HG02678 (cell line): Measurements from ENCODE around the gene TESMIN.

ENCODE experiments used
- ATAC-seq: cut with Tn5 transposase; IDR thresholded peaks from one replicate; pipeline ENCODE4 v1.9.1; 2021; ENCODE audit warnings: mild to moderate bottlenecking, moderate library complexity; ENCODE audit not compliant: unreplicated experiment

The TESMIN gene

GRCh38 chr11:68762481-68762880, 11.2 kb upstream of the TESMIN start:
- ATAC-seq = no peak

GRCh38 chr11:68761801-68762200, 10.5 kb upstream of the TESMIN start:
- ATAC-seq = no peak

DNA sequence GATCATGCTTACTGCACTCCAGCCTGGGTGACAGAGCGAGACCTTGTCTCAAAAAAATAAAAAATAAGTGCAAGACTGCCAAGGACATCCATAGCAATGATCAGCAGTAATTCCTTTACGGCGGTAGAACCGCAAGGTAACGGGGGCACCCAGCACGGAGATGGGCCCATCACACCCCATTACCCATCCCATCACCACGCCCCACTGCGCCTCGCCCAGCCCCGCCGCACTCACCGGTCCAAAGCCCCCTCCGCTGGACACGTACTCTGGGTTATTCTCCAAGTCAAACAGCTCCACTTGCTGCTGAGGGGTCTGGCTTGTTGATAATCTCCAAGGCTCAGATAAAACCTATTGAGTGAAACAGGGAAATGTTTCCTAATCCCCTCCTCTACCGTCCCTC, 8.7 kb upstream of the TESMIN start:
- no peak for ATAC-seq

DNA sequence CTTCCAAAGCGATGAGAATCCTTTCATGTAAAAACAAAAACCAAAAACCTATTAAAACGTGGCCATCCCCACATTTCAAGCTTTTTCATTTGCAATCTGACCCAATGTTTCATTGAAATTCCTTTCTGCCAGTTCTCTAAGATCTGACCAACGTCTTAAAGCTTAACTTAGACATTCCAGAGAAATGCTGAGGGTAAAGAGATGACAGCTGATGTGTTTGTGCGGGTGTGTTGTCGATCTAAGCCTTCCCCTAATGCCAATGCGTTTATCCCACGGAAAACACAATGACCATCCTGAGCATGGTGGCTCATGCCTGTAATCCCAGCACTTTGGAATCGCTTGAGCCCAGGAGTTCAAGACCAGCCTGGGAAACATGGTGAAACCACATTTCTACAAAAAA, 6.4 kb upstream of the TESMIN start:
- no peak for ATAC-seq

- no peak for ATAC-seq
Observed at GRCh38 chr11:68756171-68756766, 4.9 kb upstream of the TESMIN start.

DNA sequence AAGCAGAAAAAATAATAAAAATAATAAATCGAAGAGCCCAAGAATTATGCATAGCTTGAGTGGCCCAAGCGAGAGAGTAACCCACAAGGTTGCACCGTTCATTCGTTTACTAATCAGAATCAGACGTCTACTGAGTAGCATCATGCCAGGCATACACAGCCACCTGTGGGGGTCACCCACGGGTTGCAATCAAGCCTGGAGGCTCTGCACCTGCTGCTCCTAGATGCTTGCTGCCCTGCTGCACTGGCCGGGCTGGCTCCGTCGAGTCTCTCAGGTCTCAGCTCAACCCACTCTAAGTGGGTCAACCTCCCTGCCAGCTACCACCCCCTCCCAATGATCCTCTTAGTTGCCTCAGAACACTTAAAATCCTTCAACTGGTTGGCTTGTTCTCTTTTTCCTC, 2.0 kb upstream of the TESMIN start:
- no peak for ATAC-seq

DNA sequence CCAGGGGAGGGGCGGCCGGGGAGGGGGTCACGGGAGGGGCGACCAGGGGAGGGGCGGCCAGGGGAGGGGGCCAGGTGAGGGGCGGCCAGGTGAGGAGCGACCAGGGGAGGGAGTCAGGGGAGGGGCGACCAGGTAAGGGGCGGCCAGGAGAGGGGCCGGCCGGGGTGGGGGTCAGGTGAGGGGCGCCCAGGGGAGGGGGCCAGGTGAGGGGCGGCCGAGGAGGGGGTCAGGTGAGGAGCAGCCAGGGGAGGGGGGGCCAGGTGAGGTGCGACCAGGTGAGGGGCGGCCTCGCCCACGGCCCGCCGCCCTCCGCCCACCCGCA, 355 bp downstream of the TESMIN start:
- ATAC-seq = no peak

GRCh38 chr11:68750195-68751003, 921 bp downstream of the TESMIN start:
- no peak for ATAC-seq

- no peak for ATAC-seq
Observed at GRCh38 chr11:68749229-68750123, 1.8 kb downstream of the TESMIN start.

GRCh38 chr11:68748061-68748460, 3.3 kb downstream of the TESMIN start:
- no peak for ATAC-seq

DNA sequence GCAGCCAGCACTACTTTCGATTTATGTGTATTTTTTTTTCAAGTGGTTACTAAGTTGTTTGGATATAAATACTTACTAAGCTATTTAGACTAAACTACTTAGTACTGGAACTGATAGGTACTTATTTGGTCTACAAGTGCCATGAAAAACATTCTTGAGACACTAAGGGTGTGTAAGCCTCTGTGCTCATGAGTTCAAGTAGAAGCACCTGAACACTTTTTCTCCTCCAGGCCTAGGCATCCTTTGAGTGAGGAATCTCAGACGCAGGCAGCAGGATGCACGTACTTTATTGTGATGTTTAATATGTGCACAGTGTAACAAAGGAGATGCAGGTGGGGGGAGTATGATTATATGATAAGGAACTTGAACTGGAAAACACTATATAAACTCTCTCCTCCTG, 7.8 kb downstream of the TESMIN start:
- no peak for ATAC-seq

GRCh38 chr11:68741463-68741862, 9.9 kb downstream of the TESMIN start:
- ATAC-seq = no peak

DNA sequence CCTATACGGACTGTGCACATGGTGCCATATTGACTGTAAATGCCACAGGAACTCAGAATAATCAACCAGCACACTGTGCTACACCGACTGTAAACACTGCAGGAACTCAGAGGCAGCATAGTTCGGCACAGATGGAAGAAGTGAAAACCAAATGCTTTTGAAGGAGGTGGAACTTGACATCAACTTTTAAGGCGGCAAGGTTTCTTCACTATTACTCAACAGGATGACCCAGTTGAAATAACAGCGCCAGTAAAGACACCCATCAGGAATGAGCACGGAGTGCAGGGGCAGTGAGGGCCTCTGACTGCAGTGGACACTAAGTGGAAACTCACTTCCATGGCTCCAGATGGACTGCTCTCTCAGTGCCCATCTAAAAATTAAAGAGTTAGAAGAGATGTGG, 15.7 kb downstream of the TESMIN start:
- no peak for ATAC-seq

DNA sequence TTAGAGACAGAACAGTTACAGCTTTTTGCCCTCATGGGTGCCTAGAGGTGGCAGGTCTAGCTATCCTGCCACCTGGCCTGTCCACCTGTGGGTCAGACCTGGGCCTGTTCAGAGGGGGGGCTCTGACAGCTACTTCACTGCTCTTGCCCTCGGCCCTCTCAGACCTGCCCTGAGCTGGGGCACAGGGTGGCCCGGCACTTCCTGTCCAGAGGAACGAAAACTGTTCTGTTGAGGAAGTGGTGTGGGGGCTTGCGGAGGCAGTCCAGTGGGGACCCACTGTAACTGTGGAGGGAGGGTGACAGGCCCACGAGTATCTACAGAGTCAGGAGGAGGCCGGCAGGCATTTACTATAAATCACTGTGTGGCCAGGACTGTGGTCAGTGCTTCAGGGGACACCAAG, 16.2 kb downstream of the TESMIN start:
- ATAC-seq = no peak

- ATAC-seq = no peak
Observed at GRCh38 chr11:68734111-68734510, 17.2 kb downstream of the TESMIN start.

- ATAC-seq = no peak
Observed at GRCh38 chr11:68727783-68728182, 23.5 kb downstream of the TESMIN start.

GRCh38 chr11:68724293-68724692, 27.0 kb downstream of the TESMIN start:
- no peak for ATAC-seq

GRCh38 chr11:68722143-68722542, 29.2 kb downstream of the TESMIN start:
- ATAC-seq = no peak

DNA sequence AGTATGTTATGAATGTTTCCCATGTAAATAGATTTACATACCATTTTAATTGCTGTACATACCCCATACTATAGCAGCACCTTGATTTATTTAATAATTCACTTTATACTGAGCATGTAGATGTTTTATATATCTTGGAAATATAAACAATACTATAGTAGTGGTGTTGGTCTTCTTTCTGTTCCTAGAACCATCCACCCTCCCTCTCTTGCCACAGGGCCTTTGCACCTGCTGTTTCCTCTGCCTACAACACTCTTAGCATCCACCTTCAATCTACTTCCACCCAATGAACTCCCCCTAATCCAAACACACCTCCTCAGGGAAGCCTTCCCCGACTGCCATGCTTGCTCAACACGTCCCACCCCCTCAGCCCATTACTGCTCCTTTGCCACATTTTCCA, 30.2 kb downstream of the TESMIN start:
- ATAC-seq = no peak

DNA sequence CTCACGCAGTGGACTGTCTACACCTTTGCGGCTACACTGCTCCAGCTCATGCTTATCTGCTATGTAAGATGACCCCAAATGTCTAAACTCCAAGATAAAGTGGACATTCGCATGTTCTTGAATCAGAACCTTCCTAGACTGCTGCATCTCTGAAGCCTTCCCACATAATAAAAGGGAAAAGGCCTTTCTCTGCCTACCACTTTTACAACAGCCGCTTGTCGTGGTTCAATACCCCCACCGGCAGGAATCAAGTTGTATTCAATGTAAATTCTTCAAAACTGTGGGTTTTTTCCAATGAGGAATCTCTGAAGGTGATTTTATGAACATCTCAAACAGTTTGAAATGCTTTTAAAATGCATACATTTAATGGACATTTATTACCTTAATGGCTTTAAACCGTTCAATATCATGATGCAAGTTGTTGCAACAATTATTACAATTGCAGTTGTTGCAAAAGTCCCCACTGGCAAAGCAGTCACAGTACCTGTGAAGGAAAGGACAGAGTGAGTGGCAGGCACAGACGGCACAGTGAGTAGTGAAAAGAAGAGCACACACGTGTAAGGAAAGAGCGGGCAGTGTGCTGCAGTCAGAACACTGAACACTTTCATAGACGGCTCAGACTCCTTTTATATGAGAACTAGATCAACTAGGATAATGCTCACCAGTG, 35.7 kb downstream of the TESMIN start:
- ATAC-seq = no peak
